Measurements from ENCODE around the gene IGF2.

Gene IGF2

DNA sequence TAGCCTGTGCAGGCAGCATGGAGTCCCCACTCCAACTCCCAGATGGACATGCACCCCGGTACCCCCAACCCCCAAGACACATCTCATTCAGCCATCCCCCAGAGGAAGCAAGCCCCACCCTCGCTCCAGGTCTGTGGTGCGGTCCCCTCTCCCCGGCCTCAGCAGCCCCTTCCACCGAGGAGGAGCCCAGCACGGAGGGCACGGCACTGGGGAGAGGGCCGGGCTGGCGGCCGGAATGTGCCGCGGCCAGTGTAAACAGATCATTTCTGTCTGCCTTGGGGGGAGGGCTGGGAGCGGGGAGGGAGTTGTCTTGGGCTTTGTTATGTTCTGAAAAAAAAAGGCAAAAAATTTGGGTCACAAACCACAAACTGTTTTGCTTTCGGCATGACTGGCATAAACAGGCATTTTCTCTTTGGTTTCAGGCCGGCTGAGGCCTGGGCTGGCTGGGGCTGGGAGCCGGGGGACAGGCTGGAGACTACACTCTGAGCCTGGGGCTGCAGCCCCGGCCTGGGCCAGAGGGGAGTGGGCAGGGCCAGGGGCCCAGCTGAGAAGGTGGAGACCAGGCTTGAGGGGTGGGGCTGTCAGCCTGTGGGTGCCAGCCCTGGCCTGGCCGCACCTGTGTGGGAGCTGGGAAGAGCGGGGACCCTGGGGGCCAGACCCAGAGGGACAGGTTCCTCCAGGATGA, 16.8 kb downstream of the IGF2 start:
- DNase-seq: no peak

DNA sequence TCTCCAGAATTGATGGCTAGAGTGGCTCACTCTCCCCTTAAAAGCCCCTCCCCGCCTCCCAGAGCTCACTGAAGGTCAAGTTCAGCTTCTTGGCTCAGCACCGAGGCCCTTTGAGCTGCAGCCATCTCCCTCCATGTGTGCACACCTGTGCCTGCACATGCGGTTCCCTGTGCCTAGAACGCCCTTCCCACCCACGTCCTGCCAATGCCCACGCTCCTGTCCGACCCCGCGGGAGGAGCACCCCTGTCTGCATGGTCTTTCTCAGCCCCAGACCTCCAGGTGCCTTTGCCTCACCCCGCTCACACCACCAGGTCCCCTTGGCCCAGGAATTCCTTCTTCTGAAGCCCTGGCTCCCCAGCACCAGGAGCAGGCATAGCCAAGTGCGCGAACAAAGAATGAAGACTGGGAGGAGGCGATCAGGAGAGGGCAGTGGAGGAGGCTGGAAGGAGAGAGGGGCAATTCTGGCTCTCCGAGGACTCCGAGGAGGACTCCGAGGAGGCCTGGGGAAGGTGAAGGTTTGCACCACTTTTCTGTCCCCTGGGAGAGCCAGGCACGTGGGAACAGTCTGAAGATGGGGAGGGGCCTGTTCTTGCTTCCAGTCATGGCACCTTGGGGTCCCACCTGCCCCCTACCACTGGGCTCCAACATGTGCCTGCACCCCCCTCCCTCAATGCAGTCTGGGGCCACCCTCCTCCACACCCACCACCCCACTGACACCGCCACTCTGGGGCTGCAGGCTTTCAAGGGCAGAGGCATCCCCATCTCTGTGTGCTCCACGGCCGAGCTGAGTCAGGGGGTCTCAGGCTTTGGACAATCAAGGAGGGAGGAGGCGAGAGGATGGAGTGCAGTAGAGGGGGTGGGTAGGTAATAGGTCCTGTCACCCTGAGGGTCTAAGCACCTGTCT, 17.7 kb downstream of the IGF2 start:
- DNase-seq: no peak

DNA sequence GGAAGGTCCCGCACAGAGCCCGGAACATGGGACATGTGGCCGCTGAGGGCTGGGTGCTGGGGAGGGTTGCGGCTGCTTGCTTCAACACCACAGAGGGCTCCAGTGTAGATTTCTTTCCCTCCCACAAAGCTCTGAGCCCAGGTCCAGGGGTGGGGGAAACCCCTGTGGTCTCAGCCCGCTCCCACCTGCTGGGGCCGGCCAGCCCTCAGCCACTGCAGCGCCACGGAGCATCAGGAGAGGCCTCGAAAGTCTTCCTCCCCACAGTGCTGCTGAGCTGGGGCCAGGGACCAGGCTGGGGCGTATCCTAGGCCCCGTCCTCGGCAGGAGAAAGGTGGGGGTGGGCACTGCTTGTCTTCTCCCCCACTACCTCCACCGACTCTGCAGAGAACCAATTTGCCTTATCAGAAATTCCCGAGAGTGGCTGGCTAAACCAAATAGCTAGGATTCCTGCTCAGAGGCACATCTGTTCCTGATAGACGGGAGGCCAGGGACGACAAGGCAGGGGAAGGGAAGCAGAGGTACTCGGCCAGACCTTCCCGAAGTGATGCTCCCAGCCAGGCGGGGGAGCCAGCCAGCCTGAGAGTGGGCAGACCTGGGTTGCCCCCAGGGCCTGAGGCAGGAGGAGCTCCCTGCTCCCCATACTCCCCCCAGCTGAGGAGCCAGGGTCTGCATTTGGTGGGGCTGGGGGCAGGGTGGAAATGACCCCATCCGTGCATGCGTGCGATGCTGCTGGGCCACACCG, 18.7 kb downstream of the IGF2 start:
- no peak for DNase-seq

DNA sequence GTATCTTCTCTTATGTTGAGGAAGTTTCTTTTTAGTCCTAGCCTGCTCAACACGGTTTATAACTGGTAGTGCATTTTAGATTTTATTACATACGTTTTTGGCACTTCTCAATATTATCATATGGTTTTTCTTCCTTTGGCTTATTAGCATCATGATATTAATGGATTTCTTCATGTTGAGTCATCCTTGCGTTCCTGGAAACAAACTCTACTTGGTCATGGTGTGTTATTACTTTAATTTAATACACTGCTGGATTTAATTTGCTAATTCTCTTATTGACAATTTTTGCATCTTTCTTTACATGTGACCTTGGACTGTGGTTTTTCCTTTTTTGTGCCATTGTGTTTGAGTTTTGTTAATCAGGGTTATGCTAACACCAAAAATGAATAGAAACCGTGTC, 20.5 kb downstream of the IGF2 start:
- no peak for DNase-seq

DNA sequence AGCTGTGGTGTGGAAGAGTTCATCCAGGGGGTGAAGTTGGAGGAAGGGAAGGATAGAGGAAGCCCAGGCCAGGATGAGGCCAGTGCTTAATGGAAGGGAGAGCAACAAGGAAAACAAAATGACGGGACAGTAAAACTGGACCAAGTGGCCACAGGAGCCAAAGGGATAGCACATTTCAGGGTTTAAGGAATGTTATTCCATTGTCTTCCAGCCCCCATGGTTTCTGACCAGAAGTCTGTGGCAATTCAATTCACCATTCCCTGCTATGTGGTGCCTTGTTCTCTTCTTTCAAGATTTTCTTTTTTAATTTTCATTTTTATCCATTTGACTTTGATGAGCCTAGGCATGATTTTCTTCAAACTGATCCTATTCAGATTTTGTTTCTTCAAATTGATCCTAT, 22.5 kb downstream of the IGF2 start:
- DNase-seq: no peak

DNA sequence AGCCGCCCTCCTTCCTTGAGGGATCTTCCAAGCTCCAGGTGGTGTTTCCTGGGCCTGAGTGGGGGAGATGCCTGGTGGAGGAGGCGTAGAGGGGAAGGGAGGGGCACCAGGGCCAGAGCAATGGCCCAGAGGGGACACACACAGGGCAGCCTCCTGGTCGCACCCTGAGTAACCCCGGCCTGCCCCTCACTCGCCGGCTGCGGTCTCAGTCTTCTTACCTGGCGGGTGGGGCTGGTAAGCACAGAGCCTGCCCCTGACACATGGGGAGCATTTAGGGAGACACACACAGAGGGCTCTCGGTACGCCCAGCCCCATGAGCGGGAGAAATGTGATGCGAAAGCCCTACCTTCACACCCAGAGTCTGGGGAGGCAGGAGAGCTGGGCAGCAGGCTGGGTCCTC, 23.9 kb downstream of the IGF2 start:
- no peak for DNase-seq

DNA sequence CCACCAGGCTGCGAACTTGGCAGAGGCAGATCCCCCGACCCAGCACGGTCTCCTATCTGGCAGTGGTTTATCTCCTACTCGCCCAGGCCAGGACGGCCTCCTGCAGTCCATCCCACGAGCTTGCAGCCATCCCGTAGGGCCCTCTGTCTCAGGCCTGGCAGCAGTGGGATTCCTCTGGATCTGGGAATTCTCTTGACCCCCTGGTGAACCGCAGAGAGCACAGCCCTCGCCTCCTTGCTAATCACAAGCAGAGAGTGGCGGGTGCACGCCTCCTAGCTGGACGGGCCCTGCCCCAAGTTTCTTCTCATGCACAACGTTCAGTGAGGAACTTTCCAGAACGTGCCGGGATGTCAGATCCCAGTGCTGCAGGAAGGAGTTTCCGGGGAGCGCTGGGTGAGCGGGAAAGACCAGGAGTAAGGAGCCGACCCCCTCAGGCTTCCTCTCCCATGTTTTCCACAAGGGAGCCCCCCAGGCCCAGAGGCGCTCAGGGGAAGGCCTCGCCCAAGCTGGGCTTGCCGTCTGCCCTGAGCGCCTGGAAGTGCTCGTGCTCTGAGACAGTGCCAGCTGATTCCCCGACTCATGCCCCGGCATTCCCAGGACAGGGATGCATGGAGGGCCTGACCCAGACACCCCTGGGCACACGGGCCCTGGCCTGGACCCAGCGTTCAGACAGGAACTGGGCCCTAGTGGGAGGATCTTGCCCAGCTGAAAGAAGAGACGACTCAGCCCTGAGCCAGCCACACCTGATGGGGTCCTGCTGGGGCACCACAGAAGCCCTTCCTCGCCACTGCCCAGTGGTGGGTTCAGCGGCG, 24.6 kb downstream of the IGF2 start:
- DNase-seq: no peak

DNA sequence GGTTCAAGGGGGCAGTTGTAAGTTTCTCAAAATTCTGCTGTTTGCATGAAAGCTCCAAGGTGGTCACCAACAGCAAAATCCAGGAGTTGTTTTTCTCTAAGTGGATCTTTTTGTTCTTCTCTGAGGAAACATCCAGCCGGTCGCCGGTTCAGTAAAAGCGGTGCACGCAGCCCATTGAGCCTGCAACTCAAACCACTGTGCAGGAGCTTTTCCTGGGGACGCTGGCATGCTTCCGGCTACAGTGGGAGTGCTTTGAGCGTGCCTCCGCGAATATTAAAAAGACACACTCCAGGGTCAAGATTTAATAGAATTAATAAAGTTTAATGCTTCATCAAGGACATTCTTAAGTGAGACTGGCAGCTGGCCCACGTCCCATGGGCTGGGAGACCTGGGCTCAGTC, 25.4 kb downstream of the IGF2 start:
- no peak for DNase-seq

DNA sequence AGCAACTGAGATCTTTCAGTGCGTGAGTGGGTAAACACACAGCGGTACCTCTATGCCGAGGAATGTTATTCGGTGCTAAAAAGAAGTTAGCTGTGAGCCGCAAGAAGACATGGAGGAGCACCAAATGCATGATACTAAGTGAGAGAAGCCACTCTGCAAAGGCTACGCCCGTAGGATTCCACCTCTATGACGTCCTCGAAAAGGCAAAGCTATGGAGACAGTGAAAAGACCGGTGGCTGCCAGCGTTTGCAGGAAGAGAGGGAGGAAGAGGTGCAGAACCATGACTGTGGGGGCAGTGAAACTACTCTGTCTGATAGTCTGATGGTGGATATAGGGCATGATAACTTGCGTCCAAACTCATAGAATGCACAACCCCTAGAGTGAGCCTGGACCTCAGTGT, 28.7 kb downstream of the IGF2 start:
- no peak for DNase-seq

DNA sequence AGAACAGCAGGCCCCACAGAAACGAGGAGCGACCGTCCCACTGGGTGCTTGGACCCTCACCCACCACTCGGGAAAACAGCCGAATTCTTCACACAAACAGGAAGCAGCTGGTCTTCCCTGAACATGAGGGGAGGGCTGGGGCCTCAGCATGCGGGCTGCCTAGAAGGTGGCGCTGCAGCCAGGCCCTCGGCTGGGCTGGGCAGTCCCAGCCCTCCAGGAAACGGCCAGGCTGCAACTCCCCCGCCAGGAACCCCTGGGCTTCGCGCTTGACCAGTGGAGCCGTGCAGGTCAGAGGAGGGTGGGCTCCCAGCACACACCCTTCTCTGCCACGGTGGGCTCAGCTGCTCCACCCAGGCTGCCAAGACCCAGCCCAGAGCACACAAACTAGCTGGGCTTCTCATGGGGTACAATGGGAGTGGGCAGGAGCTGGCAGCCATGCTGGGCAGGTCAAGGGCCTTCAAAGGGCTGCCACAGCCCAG, 29.6 kb downstream of the IGF2 start:
- no peak for DNase-seq

DNA sequence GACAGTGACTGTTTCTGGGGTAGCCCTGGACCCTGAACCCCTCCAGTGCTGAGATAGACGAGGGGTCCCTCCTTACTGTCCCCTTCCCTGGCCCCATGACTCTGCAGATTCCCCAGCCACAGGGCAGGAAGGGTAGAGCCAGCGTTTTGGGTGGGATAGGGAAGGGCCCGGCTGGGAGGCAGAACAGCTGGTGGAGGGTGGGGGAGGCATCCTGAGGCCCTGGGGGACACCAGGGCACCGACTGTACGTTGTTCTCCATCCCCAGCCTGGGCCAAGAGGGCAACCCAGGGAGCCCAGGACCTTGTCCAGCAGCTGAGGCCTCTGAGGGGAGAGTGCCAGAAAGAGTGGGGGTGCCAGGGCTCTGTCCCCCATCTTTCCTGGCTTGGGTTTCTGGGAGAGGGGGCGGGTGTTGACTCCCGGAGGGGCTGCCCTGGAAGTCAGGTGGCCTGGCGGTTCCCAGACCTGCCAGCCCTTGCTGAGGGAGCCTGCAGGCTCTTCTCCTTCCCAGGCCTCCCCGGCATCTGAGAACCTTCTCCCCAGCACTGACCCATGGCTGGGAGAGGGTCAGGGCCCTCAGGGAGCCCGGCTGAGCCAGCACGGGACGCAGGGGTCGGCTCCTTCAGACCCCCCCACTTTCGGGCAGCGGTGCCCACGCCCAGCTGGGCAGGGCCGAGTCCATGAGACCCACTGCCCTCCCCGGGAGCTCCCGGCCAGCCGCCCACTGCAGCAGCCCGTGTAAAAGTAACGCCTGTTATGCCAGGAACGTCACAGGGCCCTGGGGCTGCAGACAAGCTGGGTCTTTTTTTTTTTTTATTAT, 30.3 kb downstream of the IGF2 start:
- DNase-seq: no peak

DNA sequence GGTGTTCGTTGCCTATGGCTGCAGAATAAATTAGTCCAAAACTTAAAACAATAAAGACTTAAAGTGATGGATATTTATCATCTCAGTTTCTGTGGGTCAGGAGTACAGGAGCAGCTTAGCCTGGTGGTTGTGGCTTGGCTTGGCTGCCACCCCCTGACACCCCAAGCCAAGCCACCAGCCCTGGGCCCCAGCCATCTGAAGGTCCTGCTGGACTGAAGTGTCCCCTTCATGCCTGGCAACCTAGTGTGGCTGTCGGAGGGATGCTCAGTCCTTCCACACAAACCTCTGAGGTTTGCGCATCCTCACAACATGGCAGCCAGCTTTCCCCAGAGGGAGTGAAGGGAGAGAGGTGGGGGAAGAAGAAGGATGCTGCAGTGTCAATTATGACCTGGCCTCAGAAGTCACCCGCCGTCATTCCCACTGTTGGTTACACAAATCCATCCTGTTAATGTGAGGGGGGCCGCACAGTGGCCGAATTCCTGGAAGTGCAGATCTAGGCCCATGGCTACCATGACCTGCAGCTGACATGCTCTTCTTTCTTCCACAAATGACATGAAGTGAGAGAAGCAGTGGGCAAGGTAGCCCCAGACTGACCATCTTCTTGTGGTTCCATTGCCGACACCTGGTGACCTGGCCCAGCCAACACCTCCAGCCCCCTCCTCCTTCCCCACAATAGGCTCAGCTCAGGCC, 31.1 kb downstream of the IGF2 start:
- DNase-seq: no peak

DNA sequence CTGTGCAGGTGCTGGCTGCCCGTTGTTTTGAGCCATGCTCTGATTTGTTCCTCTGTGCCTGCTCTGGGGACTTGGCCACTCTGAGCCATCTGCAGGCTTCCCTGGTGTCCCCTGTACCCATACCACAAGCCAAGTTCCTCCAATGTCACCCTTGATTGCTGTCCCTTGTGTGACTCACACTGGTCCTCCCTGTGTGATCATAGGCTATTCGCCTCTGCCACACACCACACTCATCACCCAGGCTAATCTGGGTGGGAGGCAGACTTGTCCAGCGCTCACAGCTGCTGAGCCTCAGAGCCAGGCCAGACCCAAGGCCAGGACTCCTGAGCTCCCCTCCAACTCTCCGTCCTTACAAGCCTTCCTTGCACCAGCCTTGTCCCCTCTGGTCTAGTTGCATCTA, 31.7 kb downstream of the IGF2 start:
- DNase-seq: no peak

DNA sequence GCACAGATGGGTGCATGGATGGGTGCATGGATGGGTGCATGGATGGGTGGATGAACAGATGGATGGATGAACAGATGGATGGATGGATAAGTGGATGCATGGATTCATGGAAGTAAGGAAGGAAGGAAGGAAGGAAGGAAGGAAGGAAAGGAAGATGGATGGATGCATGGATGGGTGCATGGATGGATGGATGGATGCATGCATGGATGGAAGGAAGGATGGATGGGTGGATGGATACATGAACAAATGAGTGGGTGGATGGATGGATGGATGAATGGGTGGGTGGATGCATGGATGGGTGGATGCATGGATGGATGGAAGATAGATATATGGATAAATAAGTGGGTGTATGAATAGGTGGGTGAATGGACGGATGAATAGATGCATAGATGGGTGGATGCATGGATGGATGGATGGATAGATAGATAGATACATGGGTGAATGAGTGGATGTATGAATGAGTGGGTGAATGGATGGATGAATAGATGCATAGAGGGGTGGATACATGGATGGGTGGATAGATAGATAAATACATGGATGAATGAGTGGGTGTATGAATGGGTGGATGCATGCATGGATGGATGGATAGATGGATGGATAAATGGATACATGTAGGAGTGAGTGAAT, 32.5 kb downstream of the IGF2 start:
- no peak for DNase-seq

DNA sequence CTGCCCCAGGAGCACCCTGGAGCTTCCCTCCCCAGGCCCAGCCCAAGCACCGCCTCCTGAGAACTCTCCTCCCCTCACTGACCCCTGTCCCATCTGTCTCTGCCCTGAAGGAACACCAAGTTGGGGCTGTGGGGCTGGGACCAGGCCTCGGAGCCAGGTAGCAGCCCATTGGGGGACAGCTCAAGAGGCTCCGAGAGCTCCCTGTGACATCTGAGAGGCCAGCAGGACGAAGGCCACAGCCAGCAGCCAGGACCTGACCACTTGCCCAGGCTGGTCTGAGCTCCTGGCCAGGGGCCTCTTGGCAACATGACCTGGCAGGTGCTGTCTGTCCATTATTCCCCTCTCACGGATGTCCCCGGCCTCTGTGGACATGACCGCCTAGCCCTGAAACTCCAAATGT, 33.7 kb downstream of the IGF2 start:
- no peak for DNase-seq

DNA sequence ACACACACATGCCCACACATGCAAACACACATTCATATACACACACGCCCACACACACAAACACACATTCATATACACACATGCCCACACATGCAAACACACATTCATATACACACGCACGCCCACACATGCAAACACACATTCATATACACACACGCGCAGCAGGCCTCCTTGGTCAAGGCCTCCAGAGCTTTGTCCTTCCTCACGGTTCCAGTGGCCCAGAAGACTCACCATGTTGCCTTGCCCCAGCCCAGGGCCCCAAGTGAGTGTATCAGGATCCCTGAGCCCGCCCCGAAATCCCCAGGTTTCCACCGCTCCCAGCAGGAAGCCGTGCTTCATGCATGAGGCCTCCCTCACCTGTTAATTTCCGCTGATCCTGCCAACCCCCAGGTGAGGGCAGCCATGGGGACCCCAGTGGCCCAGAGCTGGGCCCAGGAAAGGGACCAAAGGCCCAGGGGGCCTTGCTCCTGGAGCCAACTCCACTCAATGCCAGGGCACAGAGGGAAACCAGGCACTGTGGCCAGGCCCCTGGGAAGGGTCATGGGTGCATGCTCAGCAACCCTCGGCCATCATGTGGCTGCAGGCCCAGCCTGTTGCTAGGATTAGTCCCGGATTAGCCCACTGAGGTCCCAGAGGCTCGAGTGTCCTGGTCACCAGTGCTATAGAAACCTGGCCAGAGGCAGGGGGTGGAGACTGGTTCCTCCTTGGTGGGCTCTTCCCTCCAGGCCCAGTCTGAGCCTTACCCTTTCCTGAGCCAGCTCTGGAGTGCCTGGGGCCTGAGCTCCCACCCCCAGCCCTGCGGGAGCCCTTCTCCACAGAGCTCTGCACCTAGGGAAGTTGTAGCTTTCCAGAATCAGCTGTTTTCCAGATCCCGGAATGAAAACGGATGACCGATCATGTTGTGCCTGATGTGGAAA, 34.4 kb downstream of the IGF2 start:
- no peak for DNase-seq

DNA sequence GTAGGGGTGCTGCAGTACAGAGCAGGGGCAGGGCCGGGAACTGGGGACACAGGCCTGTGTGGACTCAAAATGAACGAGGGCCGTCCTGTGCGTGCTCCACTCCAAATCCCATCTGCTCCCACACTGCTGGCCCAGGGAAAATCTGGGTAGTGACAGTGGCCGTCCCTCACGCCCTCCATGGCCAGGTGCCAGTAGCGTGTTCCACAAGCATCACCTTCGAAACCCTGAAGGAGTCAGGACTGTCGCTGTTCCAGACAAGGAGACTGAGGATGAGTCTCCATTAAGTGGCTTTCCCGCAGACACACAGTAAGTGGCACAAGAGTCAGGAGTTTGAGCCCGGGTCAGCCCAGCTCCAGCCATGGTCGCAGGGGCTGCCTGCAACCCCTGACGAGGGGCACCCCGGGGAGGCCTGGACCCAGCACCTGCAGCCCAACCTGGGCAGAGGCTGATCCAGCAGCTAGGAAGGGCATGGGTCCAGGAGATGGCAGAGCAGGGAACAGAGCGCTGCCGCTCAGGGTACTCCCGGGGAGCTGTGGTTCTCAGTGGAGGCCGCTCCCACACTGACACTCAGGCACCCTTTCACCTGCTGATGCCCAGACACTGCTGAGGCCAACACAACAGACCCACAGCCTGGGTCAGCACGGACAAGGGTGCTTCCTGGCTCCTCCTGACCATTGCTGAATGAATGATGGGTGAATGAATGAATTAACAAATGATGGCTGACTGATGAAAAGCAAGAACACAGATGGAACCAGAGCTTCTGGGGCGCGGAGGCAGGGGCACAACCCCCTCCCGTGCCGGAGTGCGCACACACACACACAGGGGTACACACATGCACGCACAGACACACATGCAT, 35.3 kb downstream of the IGF2 start:
- DNase-seq: no peak

DNA sequence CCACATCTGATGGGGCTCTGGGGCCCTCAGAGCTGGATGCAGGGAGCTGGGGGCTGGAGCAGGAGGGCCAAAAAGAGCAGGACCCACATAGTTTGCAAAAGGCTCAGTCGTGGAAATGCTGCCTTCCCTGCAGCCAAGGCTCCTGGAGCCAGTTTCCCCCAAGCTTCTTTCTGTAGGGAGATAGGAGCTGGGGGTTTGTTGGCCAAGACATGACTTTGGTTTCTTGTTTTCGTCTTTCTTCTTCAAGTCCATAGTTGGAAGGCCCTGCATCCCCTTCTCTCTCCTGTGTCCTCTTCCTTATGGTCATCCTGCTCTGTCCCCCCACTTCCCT, 36.3 kb downstream of the IGF2 start:
- no peak for DNase-seq
